Vagina (tissue), 2 donors: ENCODE data around the gene KCNG2.

Experiments
- CTCF ChIP-seq, 3 experiments: fragments of 450-650 bp in 2 of 3; fragments of 200-600 bp in 1 of 3; sonication (generic) in 1 of 3; IDR thresholded peaks; one replicate each; pipeline ENCODE4 v1.5.1; 2017 to 2019; ENCODE audit warnings: antibody characterized with exemption in 3 of 3, mild to moderate bottlenecking in 2 of 3, moderate library complexity in 2 of 3
- POLR2A ChIP-seq, 2 donors: fragments of 450-650 bp; IDR thresholded peaks; one replicate each; pipeline ENCODE4 v1.6.1; 2017; ENCODE audit warnings: antibody characterized with exemption in 2 of 2, mild to moderate bottlenecking in 2 of 2, moderate library complexity in 2 of 2

DNA sequence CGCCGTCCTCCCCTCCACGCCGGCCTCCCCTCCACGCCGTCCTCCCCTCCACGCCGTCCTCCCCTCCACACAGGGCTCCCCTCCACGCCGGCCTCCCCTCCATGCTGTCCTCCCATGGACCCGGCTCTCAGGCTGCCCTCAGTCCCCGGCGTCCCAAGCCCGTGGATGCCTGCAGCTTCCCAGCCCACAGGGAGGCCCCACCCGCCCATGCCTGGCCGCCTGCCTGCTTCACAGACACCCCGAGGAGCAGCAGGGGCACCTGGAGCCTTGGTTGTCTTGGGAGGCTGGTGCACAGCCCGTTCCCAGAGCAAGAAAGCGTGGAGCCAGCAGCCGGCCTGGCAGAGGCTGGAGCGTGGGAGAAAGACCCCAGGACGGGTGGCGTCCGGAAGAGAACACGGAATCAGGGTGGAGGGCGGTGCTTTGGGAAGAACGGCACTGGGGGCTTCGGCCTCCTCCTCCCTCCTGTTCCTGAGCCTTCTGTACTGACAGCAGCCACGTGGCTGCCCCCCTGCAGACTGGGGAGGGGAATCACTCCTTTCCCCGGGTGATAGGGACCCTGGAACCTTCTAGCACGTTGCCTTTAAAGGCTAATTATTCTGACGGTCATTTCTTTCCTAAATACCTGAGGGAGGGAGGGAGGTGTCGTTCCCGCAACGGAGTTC lies 26.2 kb upstream of the KCNG2 start:
- TF ChIP-seq POLR2A (IDR thresholded peaks at IDR 0.05) (no peak), CTCF (IDR thresholded peaks at IDR 0.05) (no peak)
